ENCODE results near the gene CHGA. TPM values are rescaled to one million over a fixed set of nuclear protein-coding genes. Genes with fewer than 3 reads are reported as not detected.

CHGA gene
- total and polyA plus RNA-seq, 2 of the 13 experiments (the other 11 are each of a cell fraction or from before 2014, with no cell fraction given), result not detected

GRCh38 chr14:92906420-92906819 is 16.5 kb upstream of the CHGA start (continued):
- no peak for TF ChIP-seq NFE2L1 (CRISPR knock-in tag; IDR thresholded peaks at IDR 0.05; ENCODE audit: borderline replicate concordance)

- DNase-seq (ENCODE audit: low spot score) (peak; percentile 36), ATAC-seq (peak; percentile 45), FAIRE-seq (peak; percentile 12)
- in situ Hi-C loops (cut with HindIII; ENCODE audit: extremely low pct_ligation_motif_present, low pct_unique_long_range_greater_than_20kb) (no loop called here), intact Hi-C loops (cut with micrococcal nuclease; ENCODE audit: unreplicated experiment) (no loop called here)
- CTCF ChIA-PET (ENCODE audit: low intra/inter-chr PET ratio, low total read pairs), result no interaction called here
- no peaks in the 10 kb centered on the region for H3K36me3 ChIP-seq (replicated peaks in 1 of 2; ENCODE audit: control insufficient read depth in 1 of 2, insufficient read depth in 2 of 2, low read length in 2 of 2)
- H3K9me3 ChIP-seq (ENCODE audit: low read length), result no peaks in the 10 kb centered on the region
- H3K9ac ChIP-seq (ENCODE audit: insufficient read depth, low read depth, low read length), result no peak overlapping the region
- H3K27me3 ChIP-seq (ENCODE audit: control insufficient read depth in 1 of 2, insufficient read depth in 2 of 2, low read length in 2 of 2), result peaks cover 0 to 16% of the 10 kb centered on the region in 2 experiments; a peak in 3 of 5 replicates
- no TSS peak for BruUV-seq (replicated peaks)
- POLR2A ChIA-PET, result no interaction called here
- H3K4me1 ChIP-seq (ENCODE audit: insufficient read depth, low read length), result peaks cover 46% of the 10 kb centered on the region
- H3K4me3 ChIP-seq (replicated peaks in 1 of 3; ENCODE audit: insufficient read depth in 1 of 3, low read depth in 2 of 3, low read length in 3 of 3), result no peak overlapping the region
- H4K20me1 ChIP-seq (ENCODE audit: insufficient read depth, low read length), result no peaks in the 10 kb centered on the region
- 11% methylated on average over 6 of the region's 6 CpGs for WGBS (ENCODE audit: low lambda C conversion rate)
- TF ChIP-seq AGO2 (optimal IDR thresholded peaks at IDR 0.05; ENCODE audit: low read depth, low read length) (no peak), CCDC6 (CRISPR knock-in tag; IDR thresholded peaks at IDR 0.05) (no peak), ZNF792 (CRISPR knock-in tag; IDR thresholded peaks at IDR 0.05) (no peak), HHEX (CRISPR knock-in tag; IDR thresholded peaks at IDR 0.05) (no peak), ZNF543 (CRISPR knock-in tag; IDR thresholded peaks at IDR 0.05) (no peak), SOX13 (IDR thresholded peaks at IDR 0.05) (no peak), SOX13 (CRISPR knock-in tag; conservative IDR thresholded peaks at IDR 0.05 in 1 of 2, IDR thresholded peaks at IDR 0.05 in 1 of 2) (peak in 1 of 2 experiments; percentile 65; a peak in 2 of 4 replicates), SIN3B (IDR thresholded peaks at IDR 0.05; ENCODE audit: low read length) (no peak), TMF1 (CRISPR knock-in tag; IDR thresholded peaks at IDR 0.05; ENCODE audit: low read depth) (no peak), HMGXB4 (CRISPR knock-in tag; IDR thresholded peaks at IDR 0.05; ENCODE audit: borderline replicate concordance in 1 of 2, low read depth in 1 of 2) (no peak), ZNF768 (CRISPR knock-in tag; IDR thresholded peaks at IDR 0.05) (no peak), ZBTB3 (CRISPR knock-in tag; IDR thresholded peaks at IDR 0.05; ENCODE audit: borderline replicate concordance, low read depth) (no peak), MZF1 (CRISPR knock-in tag; IDR thresholded peaks at IDR 0.05; ENCODE audit: borderline replicate concordance) (no peak), CEBPB (IDR thresholded peaks at IDR 0.05; ENCODE audit: borderline replicate concordance, low read depth, low read length) (0 out of 2 replicates have a peak, but pooled peaks have one; percentile 31)
- H2AFZ ChIP-seq (ENCODE audit: low read length), result no peak overlapping the region
- H3K4me2 ChIP-seq (ENCODE audit: low read depth, low read length), result peak overlapping the region; percentile 44
- H3K79me2 ChIP-seq (ENCODE audit: insufficient read depth, low read length), result no peaks in the 10 kb centered on the region
- H3K27ac ChIP-seq (ENCODE audit: extremely low read length, insufficient read depth, low read length), result no peak overlapping the region
Observed at GRCh38 chr14:92906823-92907222, 16.1 kb upstream of the CHGA start.
